Skeletal muscle cell (primary cell): ENCODE measurements around the gene COA5.

ENCODE experiments used
- DNase-seq: peaks from one replicate; pipeline ENCODE4 v3.0.0-alpha.2; 2010; ENCODE audit warnings: low read depth
- H3K4me3 ChIP-seq: 2 replicates; pipeline ENCODE4 v1.5.1; 2011; ENCODE audit warnings: low read depth, mild to moderate bottlenecking, control low read depth, low read length, moderate library complexity

Gene COA5

GRCh38 chr2:98576666-98577312 is 31.5 kb downstream of the COA5 start:
- no peak overlapping the region for H3K4me3 ChIP-seq

GRCh38 chr2:98573426-98573825 is 34.9 kb downstream of the COA5 start:
- DNase-seq = no peak
- no peak overlapping the region for H3K4me3 ChIP-seq

More at GRCh38 chr2:98576666-98577312, 31.5 kb downstream of the COA5 start:
- DNase-seq = no peak

GRCh38 chr2:98572676-98573075 is 35.6 kb downstream of the COA5 start:
- no peak for DNase-seq
- H3K4me3 ChIP-seq = no peak overlapping the region

- DNase-seq = no peak
- no peak overlapping the region for H3K4me3 ChIP-seq
Measured at GRCh38 chr2:98572211-98572610, 36.1 kb downstream of the COA5 start.

GRCh38 chr2:98571796-98572195 is 36.5 kb downstream of the COA5 start:
- H3K4me3 ChIP-seq = no peak overlapping the region
- no peak for DNase-seq

- DNase-seq = no peak
Measured at GRCh38 chr2:98571121-98571701, 37.1 kb downstream of the COA5 start.

GRCh38 chr2:98570356-98570755 is 38.0 kb downstream of the COA5 start:
- no peak overlapping the region for H3K4me3 ChIP-seq
- no peak for DNase-seq

More at GRCh38 chr2:98571121-98571701, 37.1 kb downstream of the COA5 start:
- H3K4me3 ChIP-seq = no peak overlapping the region

- DNase-seq = no peak
- H3K4me3 ChIP-seq = no peak overlapping the region
Measured at GRCh38 chr2:98569915-98570314, 38.4 kb downstream of the COA5 start.

GRCh38 chr2:98569197-98569793 is 39.0 kb downstream of the COA5 start:
- DNase-seq = no peak
- H3K4me3 ChIP-seq = no peak overlapping the region

GRCh38 chr2:98568161-98568956 is 40.0 kb downstream of the COA5 start:
- DNase-seq = no peak
- H3K4me3 ChIP-seq = no peak overlapping the region

- no peak for DNase-seq
- H3K4me3 ChIP-seq = no peak overlapping the region
Measured at GRCh38 chr2:98565941-98566340, 42.4 kb downstream of the COA5 start.

GRCh38 chr2:98565286-98565860 is 42.9 kb downstream of the COA5 start:
- H3K4me3 ChIP-seq = no peak overlapping the region
- DNase-seq = no peak

GRCh38 chr2:98564541-98565132 is 43.7 kb downstream of the COA5 start:
- no peak overlapping the region for H3K4me3 ChIP-seq
- no peak for DNase-seq

GRCh38 chr2:98563394-98563793 is 44.9 kb downstream of the COA5 start:
- DNase-seq = no peak
- no peak overlapping the region for H3K4me3 ChIP-seq

- H3K4me3 ChIP-seq = no peak overlapping the region
- no peak for DNase-seq
Measured at GRCh38 chr2:98561902-98562695, 46.2 kb downstream of the COA5 start.

GRCh38 chr2:98561018-98561417 is 47.3 kb downstream of the COA5 start:
- H3K4me3 ChIP-seq = no peak overlapping the region
- DNase-seq = no peak

- peak; percentile 83 for DNase-seq
- H3K4me3 ChIP-seq = no peak overlapping the region
Measured at GRCh38 chr2:98560256-98560771, 48.0 kb downstream of the COA5 start.

- no peak for DNase-seq
- H3K4me3 ChIP-seq = no peak overlapping the region
Measured at GRCh38 chr2:98559581-98559980, 48.7 kb downstream of the COA5 start.
